Karpas-422 (cell line): ENCODE measurements around the gene CDNF. TPM values are rescaled to one million over a fixed set of nuclear protein-coding genes. Genes with fewer than 3 reads are reported as not detected.
"Not testable (repeated sequence)": the region's sequence is repeated elsewhere in the genome, so short reads cannot be mapped to it uniquely, and the experiment has no call there.

Source experiments
- DNase-seq: peaks from one replicate; pipeline ENCODE4 v3.0.0-alpha.2; 2015
- H2AFZ ChIP-seq: fragments of 200-600 bp; sonication (generic); 2 replicates; pipeline ENCODE4 v1.6.1; 2014; ENCODE audit warnings: antibody characterized with exemption, low read length, mixed read lengths
- H3K27ac ChIP-seq: fragments of 200-600 bp; sonication (generic); 2 replicates; pipeline ENCODE4 v1.5.1; 2014; ENCODE audit warnings: mild to moderate bottlenecking, low read length, moderate library complexity
- H3K27me3 ChIP-seq: fragments of 200-600 bp; sonication (generic); 2 replicates; pipeline ENCODE4 v1.6.1; 2014; ENCODE audit warnings: low read length, mixed read lengths
- H3K36me3 ChIP-seq: fragments of 200-600 bp; sonication (generic); 2 replicates; pipeline ENCODE4 v1.6.1; 2014; ENCODE audit warnings: low read length, mixed read lengths; ENCODE audit not compliant: insufficient read depth
- H3K4me1 ChIP-seq: fragments of 200-600 bp; sonication (generic); 2 replicates; pipeline ENCODE4 v1.6.1; 2014; ENCODE audit warnings: mild to moderate bottlenecking, low read length, mixed read lengths
- H3K4me2 ChIP-seq: fragments of 200-600 bp; sonication (generic); 2 replicates; pipeline ENCODE4 v1.6.1; 2014; ENCODE audit warnings: low read length, low read depth, mild to moderate bottlenecking; ENCODE audit not compliant: poor library complexity, severe bottlenecking
- H3K4me3 ChIP-seq: fragments of 200-600 bp; sonication (generic); 2 replicates; pipeline ENCODE4 v1.5.1; 2014; ENCODE audit warnings: mild to moderate bottlenecking, antibody characterized with exemption, low read length, mixed read lengths
- H3K79me2 ChIP-seq: fragments of 200-600 bp; sonication (generic); 2 replicates; pipeline ENCODE4 v1.6.1; 2014; ENCODE audit warnings: mild to moderate bottlenecking, low read length, mixed read lengths
- H3K9ac ChIP-seq: fragments of 200-600 bp; sonication (generic); 2 replicates; pipeline ENCODE4 v1.6.0; 2014; ENCODE audit warnings: low read length
- H3K9me2 ChIP-seq: fragments of 200-600 bp; sonication (generic), shearing (Covaris generic); replicated peaks from 2 replicates; pipeline ENCODE4 v1.6.0; 2014; ENCODE audit warnings: mild to moderate bottlenecking, low read length, moderate library complexity; ENCODE audit not compliant: insufficient read depth
- H3K9me3 ChIP-seq: fragments of 300-700, 200-600 bp; sonication (generic); 2 replicates; pipeline ENCODE4 v1.6.1; 2014; ENCODE audit warnings: low read length, mixed read lengths
- H4K20me1 ChIP-seq: fragments of 200-600 bp; sonication (generic); 2 replicates; pipeline ENCODE4 v1.6.1; 2014; ENCODE audit warnings: mild to moderate bottlenecking, antibody characterized with exemption, low read length, low read depth; ENCODE audit not compliant: insufficient read depth
- total RNA-seq: library from RNA; depleted of rRNA; stranded (reverse); fragments of >200 nt; shearing (Covaris generic); gene quantifications from 2 replicates; pipeline ENCODE4 v1.2.3, GENCODE V29; 2014; ENCODE audit warnings: low replicate concordance

CDNF gene
- total RNA-seq, 1 experiment from 2014 or later: 1.2 TPM

GRCh38 chr10:14820775-14821154 is 17.1 kb downstream of the CDNF start:
- no peak for DNase-seq

GRCh38 chr10:14820010-14820774 is 17.6 kb downstream of the CDNF start:
- Histone ChIP-seq H3K36me3 (no peaks in the 10 kb centered on the region), H3K9ac (no peak overlapping the region), H3K4me1 (no peaks in the 10 kb centered on the region), H3K4me3 (no peak overlapping the region), H3K27ac (no peak overlapping the region), H3K27me3 (no peaks in the 10 kb centered on the region), H3K9me3 (no peaks in the 10 kb centered on the region), H3K79me2 (no peaks in the 10 kb centered on the region), H3K9me2 (no peaks in the 10 kb centered on the region), H4K20me1 (no peaks in the 10 kb centered on the region), H2AFZ (no peak overlapping the region), H3K4me2 (no peak overlapping the region)
- DNase-seq: no peak

More at GRCh38 chr10:14820775-14821154, 17.1 kb downstream of the CDNF start:
- Histone ChIP-seq H3K9me2 (no peaks in the 10 kb centered on the region), H3K4me2 (no peak overlapping the region), H2AFZ (no peak overlapping the region), H3K27me3 (no peaks in the 10 kb centered on the region), H3K36me3 (no peaks in the 10 kb centered on the region), H3K9me3 (no peaks in the 10 kb centered on the region), H3K27ac (no peak overlapping the region), H3K4me3 (no peak overlapping the region), H4K20me1 (no peaks in the 10 kb centered on the region), H3K4me1 (no peaks in the 10 kb centered on the region), H3K79me2 (no peaks in the 10 kb centered on the region), H3K9ac (no peak overlapping the region)

- not testable (repeated sequence) for DNase-seq, H3K9me3 ChIP-seq, H3K4me2 ChIP-seq, H3K4me1 ChIP-seq, H3K9ac ChIP-seq, H3K4me3 ChIP-seq, H3K27me3 ChIP-seq, H3K36me3 ChIP-seq, H4K20me1 ChIP-seq, H3K27ac ChIP-seq, H3K79me2 ChIP-seq, H3K9me2 ChIP-seq, H2AFZ ChIP-seq
Observed at GRCh38 chr10:14816717-14817116, 21.1 kb downstream of the CDNF start.

GRCh38 chr10:14815681-14816080 is 22.2 kb downstream of the CDNF start:
- no peaks in the 10 kb centered on the region for H4K20me1 ChIP-seq
- H3K27me3 ChIP-seq: no peaks in the 10 kb centered on the region
- H3K9ac ChIP-seq: no peak overlapping the region
- H3K79me2 ChIP-seq: no peaks in the 10 kb centered on the region
- no peak overlapping the region for H3K27ac ChIP-seq
- no peaks in the 10 kb centered on the region for H3K36me3 ChIP-seq
- no peak overlapping the region for H2AFZ ChIP-seq
- no peak overlapping the region for H3K4me3 ChIP-seq
- H3K4me2 ChIP-seq: no peak overlapping the region
- no peaks in the 10 kb centered on the region for H3K9me2 ChIP-seq
- DNase-seq: no peak
- peaks cover 4% of the 10 kb centered on the region; the same call in 1 of the 2 replicates for H3K4me1 ChIP-seq
- no peaks in the 10 kb centered on the region for H3K9me3 ChIP-seq

- DNase-seq: no peak
- no peak overlapping the region for H3K4me2 ChIP-seq
- H3K9me2 ChIP-seq: no peaks in the 10 kb centered on the region
- H4K20me1 ChIP-seq: no peaks in the 10 kb centered on the region
- no peaks in the 10 kb centered on the region for H3K27me3 ChIP-seq
- no peak overlapping the region for H3K9ac ChIP-seq
- no peak overlapping the region for H3K4me3 ChIP-seq
- no peaks in the 10 kb centered on the region for H3K9me3 ChIP-seq
- H3K36me3 ChIP-seq: no peaks in the 10 kb centered on the region
- no peak overlapping the region for H2AFZ ChIP-seq
- H3K27ac ChIP-seq: no peak overlapping the region
- H3K4me1 ChIP-seq: peaks cover 4% of the 10 kb centered on the region; the same call in 1 of the 2 replicates
- no peaks in the 10 kb centered on the region for H3K79me2 ChIP-seq
Observed at GRCh38 chr10:14812271-14812670, 25.6 kb downstream of the CDNF start.

GRCh38 chr10:14810969-14811953 is 26.6 kb downstream of the CDNF start:
- DNase-seq: no peak
- no peak overlapping the region for H3K4me2 ChIP-seq

GRCh38 chr10:14806318-14806717 is 31.5 kb downstream of the CDNF start:
- no peak overlapping the region for H2AFZ ChIP-seq
- H3K27me3 ChIP-seq: no peaks in the 10 kb centered on the region
- no peaks in the 10 kb centered on the region for H3K79me2 ChIP-seq
- no peak overlapping the region for H3K27ac ChIP-seq
- H3K36me3 ChIP-seq: no peaks in the 10 kb centered on the region
- no peaks in the 10 kb centered on the region for H3K9me3 ChIP-seq
- H3K9ac ChIP-seq: no peak overlapping the region
- H3K9me2 ChIP-seq: no peaks in the 10 kb centered on the region
- H3K4me1 ChIP-seq: peaks cover 17% of the 10 kb centered on the region
- no peak overlapping the region for H3K4me3 ChIP-seq
- no peak overlapping the region for H3K4me2 ChIP-seq
- DNase-seq: no peak
- H4K20me1 ChIP-seq: no peaks in the 10 kb centered on the region

More at GRCh38 chr10:14810969-14811953, 26.6 kb downstream of the CDNF start:
- H3K4me1 ChIP-seq: peaks cover 4% of the 10 kb centered on the region; the same call in 1 of the 2 replicates
- no peak overlapping the region for H3K4me3 ChIP-seq
- H3K9ac ChIP-seq: no peak overlapping the region
- H3K9me2 ChIP-seq: no peaks in the 10 kb centered on the region
- no peaks in the 10 kb centered on the region for H3K79me2 ChIP-seq
- H4K20me1 ChIP-seq: no peaks in the 10 kb centered on the region
- no peak overlapping the region for H2AFZ ChIP-seq
- H3K27me3 ChIP-seq: no peaks in the 10 kb centered on the region
- H3K36me3 ChIP-seq: no peaks in the 10 kb centered on the region
- no peaks in the 10 kb centered on the region for H3K9me3 ChIP-seq
- H3K27ac ChIP-seq: no peak overlapping the region

GRCh38 chr10:14803827-14804226 is 34.0 kb downstream of the CDNF start:
- no peaks in the 10 kb centered on the region for H3K36me3 ChIP-seq
- no peaks in the 10 kb centered on the region for H3K79me2 ChIP-seq
- peaks cover 41% of the 10 kb centered on the region for H3K4me1 ChIP-seq
- H3K9me2 ChIP-seq: no peaks in the 10 kb centered on the region
- no peak overlapping the region for H3K27ac ChIP-seq
- H3K4me2 ChIP-seq: no peak overlapping the region
- no peak overlapping the region for H3K4me3 ChIP-seq
- DNase-seq: no peak
- no peaks in the 10 kb centered on the region for H3K27me3 ChIP-seq
- H3K9me3 ChIP-seq: no peaks in the 10 kb centered on the region
- H4K20me1 ChIP-seq: no peaks in the 10 kb centered on the region
- H3K9ac ChIP-seq: no peak overlapping the region
- no peak overlapping the region for H2AFZ ChIP-seq
